Adrenal gland (tissue), 12 donors: ENCODE results near the gene EIF2AK3. TPM values are rescaled to one million over a fixed set of nuclear protein-coding genes. Genes with fewer than 3 reads are reported as not detected.

ENCODE experiments used
- DNase-seq, 7 donors: peaks; one replicate each; pipeline ENCODE4 v3.0.0-alpha.2; 2019 to 2020
- H3K27ac ChIP-seq, 5 donors: fragments of 200-600 bp; sonication (generic) in 4 of 5; 1 replicate in 3 of 5; 2 replicates in 2 of 5; pipeline versions ENCODE4 v1.5.1 to v1.8.0; 2016 to 2020; ENCODE audit warnings: mild to moderate bottlenecking in 1 of 5
- H3K27me3 ChIP-seq: fragments of 200-600 bp; 2 replicates; pipeline ENCODE4 v1.8.0; 2021
- H3K36me3 ChIP-seq, 2 donors: fragments of 200-600 bp; replicated peaks in 1 of 2; 1 replicate in 1 of 2; 2 replicates in 1 of 2; pipeline versions ENCODE4 v1.5.1 to v1.8.0; 2018 to 2022
- H3K4me1 ChIP-seq, 2 donors: fragments of 200-600 bp; replicated peaks in 1 of 2; 1 replicate in 1 of 2; 2 replicates in 1 of 2; pipeline versions ENCODE4 v1.5.1 to v1.8.0; 2018 to 2021
- H3K4me3 ChIP-seq, 4 donors: fragments of 200-600 bp; sonication (generic) in 3 of 4; one replicate each; pipeline ENCODE4 v1.5.1; 2016 to 2018
- H3K9me3 ChIP-seq, 3 donors: fragments of 200-600 bp; sonication (generic) in 1 of 3; replicated peaks in 1 of 3; 1 replicate in 2 of 3; 2 replicates in 1 of 3; pipeline versions ENCODE4 v1.5.1 to v1.8.0; 2016 to 2021
- CTCF ChIP-seq, 6 experiments: fragments of 450-650 bp in 4 of 6; fragments of 200-600 bp in 2 of 6; sonication (generic) in 1 of 6; IDR thresholded peaks; 1 replicate in 5 of 6; 2 replicates in 1 of 6; pipeline versions ENCODE4 v1.5.1 to v1.8.0; 2016 to 2021; ENCODE audit warnings: antibody characterized with exemption in 6 of 6, mild to moderate bottlenecking in 2 of 6, moderate library complexity in 1 of 6
- POLR2A ChIP-seq, 2 donors: fragments of 450-650 bp; IDR thresholded peaks; one replicate each; pipeline ENCODE4 v1.6.1; 2017; ENCODE audit warnings: antibody characterized with exemption in 2 of 2, mild to moderate bottlenecking in 2 of 2, moderate library complexity in 1 of 2
- WGBS, 4 donors: extraction: QIAGEN DNeasy Blood & Tissue Kit in 2 of 4; methylation state at CpG; one replicate each; pipeline versions ENCODE4 v1.1.5 to v1.1.7; 2013 to 2017; 5-methylcytosine and 5-hydroxymethylcytosine counted together
- intact Hi-C, 2 donors: fragments of 100-400 bp; cut with DNase I; formaldehyde crosslinking; loops; one replicate each; pipeline versions ENCODE4 v1.14.1 to v1.15.0; 2022 to 2023
- polyA plus RNA-seq, 3 donors: library from polyadenylated mRNA; stranded (reverse); fragments of 200-250 nt in 2 of 3; fragments of 350-450 nt in 1 of 3; fragmentation: Illumina TruSeq in 1 of 3; extraction: RNeasy Lipid Tissue Mini Kit (QIAGEN cat#74804) in 1 of 3; gene quantifications; one replicate each; pipeline ENCODE4 v1.2.3, GENCODE V29; 2013 to 2014
- total RNA-seq, 9 donors: library from RNA; depleted of rRNA in 4 of 9; stranded (reverse); fragments of >200 nt in 4 of 9; fragments of 120-200 nt in 1 of 9; fragmentation: NEBNext Ultra II Directional in 1 of 9; extraction: Animal tissue kit (Norgen Biotek cat#: 25700) in 1 of 9; gene quantifications; one replicate each; pipeline versions ENCODE4 v1.1.0 to v1.2.4, GENCODE V29; 2013 to 2023
- donor health status: healthy with polysubstance abuse.
- donor health status: Bipolar disorder and iron deficiency.
- donor health status: DM: yes; HTN: yes; CAD: no.
- donor health status: DM: no; HTN: no; CAD: no.
- donor health status: DM: no; HTN: no; CAD: no.
- donor health status: DM: yes; HTN: yes; CAD: no.

EIF2AK3 gene
- total and polyA plus RNA-seq, 12 donors: 3.6 to 89.6 (median 21.3) TPM

GRCh38 chr2:88638123-88638650 lies 10.9 kb upstream of the EIF2AK3 start:
- intact Hi-C loops: no loop called here
- H3K4me3 ChIP-seq: no peak overlapping the region
- WGBS, 4 donors: 51 to 68% (median 60%) methylated on average over 2 of the region's 2 CpGs
- no peaks in the 10 kb centered on the region for H3K4me1 ChIP-seq
- no peaks in the 10 kb centered on the region for H3K27me3 ChIP-seq
- no peaks in the 10 kb centered on the region for H3K36me3 ChIP-seq
- H3K9me3 ChIP-seq: no peaks in the 10 kb centered on the region
- no peak overlapping the region for H3K27ac ChIP-seq
- no peak for TF ChIP-seq POLR2A (IDR thresholded peaks at IDR 0.05)
- no peak for TF ChIP-seq CTCF (IDR thresholded peaks at IDR 0.05)
- no peak for DNase-seq

GRCh38 chr2:88637464-88637863 lies 10.2 kb upstream of the EIF2AK3 start:
- no peaks in the 10 kb centered on the region for H3K4me1 ChIP-seq
- no peak for DNase-seq
- no peaks in the 10 kb centered on the region for H3K27me3 ChIP-seq
- TF ChIP-seq CTCF (IDR thresholded peaks at IDR 0.05) (no peak), POLR2A (IDR thresholded peaks at IDR 0.05) (no peak)
- H3K9me3 ChIP-seq: no peaks in the 10 kb centered on the region
- intact Hi-C loops: no loop called here
- H3K27ac ChIP-seq: no peak overlapping the region
- H3K4me3 ChIP-seq: no peak overlapping the region
- 54 to 74% (median 61%) methylated on average over 2 of the region's 2 CpGs for WGBS, 4 donors
- H3K36me3 ChIP-seq: no peaks in the 10 kb centered on the region

GRCh38 chr2:88636026-88636425 lies 8.8 kb upstream of the EIF2AK3 start:
- H3K4me1 ChIP-seq: no peaks in the 10 kb centered on the region
- no peaks in the 10 kb centered on the region for H3K27me3 ChIP-seq
- no peak overlapping the region for H3K27ac ChIP-seq
- TF ChIP-seq POLR2A (IDR thresholded peaks at IDR 0.05): no peak
- TF ChIP-seq CTCF (IDR thresholded peaks at IDR 0.05): no peak
- no peak for DNase-seq
- WGBS, 4 donors: 90 to 100% (median 97%) methylated on average over 1 of the region's 1 CpG
- no peaks in the 10 kb centered on the region for H3K9me3 ChIP-seq
- intact Hi-C loops: no loop called here
- no peaks in the 10 kb centered on the region for H3K36me3 ChIP-seq
- H3K4me3 ChIP-seq: no peak overlapping the region

GRCh38 chr2:88632569-88632968 lies 5.3 kb upstream of the EIF2AK3 start:
- Histone ChIP-seq H3K9me3 (no peaks in the 10 kb centered on the region), H3K4me1 (peaks cover 0 to 4% of the 10 kb centered on the region in 2 donors), H3K36me3 (no peaks in the 10 kb centered on the region), H3K4me3 (no peak overlapping the region), H3K27ac (no peak overlapping the region), H3K27me3 (no peaks in the 10 kb centered on the region)
- WGBS, 4 donors: 80 to 94% (median 92%) methylated on average over 3 of the region's 3 CpGs
- DNase-seq: no peak
- intact Hi-C loops: loop anchor here in 1 of 2 donors (5.0 kb wide), 1 partner anchor 35 kb away; no protein-coding TSS in a partner anchor
- TF ChIP-seq CTCF (IDR thresholded peaks at IDR 0.05) (no peak), POLR2A (IDR thresholded peaks at IDR 0.05) (no peak)
